Liver (tissue), 9 donors: ENCODE results near the gene MNAT1. TPM values are rescaled to one million over a fixed set of nuclear protein-coding genes. Genes with fewer than 3 reads are reported as not detected.

Experiments
- DNase-seq: peaks from one replicate; pipeline ENCODE4 v3.0.0-alpha.2; 2017; ENCODE audit warnings: low spot score
- H3K27ac ChIP-seq, 2 donors: one replicate each; pipeline ENCODE4 v1.7.0; 2013; ENCODE audit warnings: inconsistent platforms in 2 of 2, low read length in 2 of 2, control low read depth in 1 of 2, low read depth in 1 of 2, mild to moderate bottlenecking in 1 of 2
- H3K27me3 ChIP-seq, 4 donors: one replicate each; pipeline versions ENCODE4 v1.6.1 to v1.7.0; 2013; ENCODE audit warnings: low read length in 3 of 4, inconsistent platforms in 1 of 4, mild to moderate bottlenecking in 1 of 4, moderate library complexity in 1 of 4; ENCODE audit not compliant: control insufficient read depth in 4 of 4, insufficient read depth in 4 of 4
- H3K36me3 ChIP-seq, 4 donors: one replicate each; pipeline versions ENCODE4 v1.6.1 to v1.7.0; 2013; ENCODE audit warnings: low read length in 3 of 4, mild to moderate bottlenecking in 3 of 4, low read depth in 1 of 4, moderate library complexity in 1 of 4; ENCODE audit not compliant: control insufficient read depth in 4 of 4, insufficient read depth in 3 of 4
- H3K4me1 ChIP-seq, 4 donors: one replicate each; pipeline versions ENCODE4 v1.6.1 to v1.7.0; 2013; ENCODE audit warnings: low read length in 3 of 4, mild to moderate bottlenecking in 3 of 4, moderate library complexity in 1 of 4; ENCODE audit not compliant: control insufficient read depth in 4 of 4, insufficient read depth in 4 of 4
- H3K4me3 ChIP-seq, 3 donors: one replicate each; pipeline versions ENCODE4 v1.6.1 to v1.7.0; 2013; ENCODE audit warnings: low read length in 3 of 3, control low read depth in 1 of 3, low read depth in 1 of 3, mild to moderate bottlenecking in 1 of 3
- H3K9ac ChIP-seq, 2 donors: one replicate each; pipeline ENCODE4 v1.7.0; 2013; ENCODE audit warnings: low read length in 2 of 2, mild to moderate bottlenecking in 2 of 2, moderate library complexity in 2 of 2, control low read depth in 1 of 2, low read depth in 1 of 2
- H3K9me3 ChIP-seq, 4 donors: one replicate each; pipeline versions ENCODE4 v1.6.1 to v1.7.0; 2013; ENCODE audit warnings: low read length in 3 of 4; ENCODE audit not compliant: control insufficient read depth in 4 of 4
- EGR1 ChIP-seq, 2 donors: IDR thresholded peaks; 2 replicates each; pipeline ENCODE4 v1.6.1; 2016 to 2018; ENCODE audit warnings: antibody characterized with exemption in 2 of 2, low read depth in 2 of 2
- FOXA1 ChIP-seq: IDR thresholded peaks from 2 replicates; pipeline ENCODE4 v1.6.1; 2016; ENCODE audit warnings: antibody characterized with exemption
- FOXA2 ChIP-seq: IDR thresholded peaks from 2 replicates; pipeline ENCODE4 v1.6.1; 2016; ENCODE audit warnings: antibody characterized with exemption
- GABPA ChIP-seq, 2 donors: IDR thresholded peaks in 1 of 2; conservative IDR thresholded peaks in 1 of 2; 2 replicates each; pipeline ENCODE4 v1.6.1; 2016; ENCODE audit warnings: antibody characterized with exemption in 2 of 2, mild to moderate bottlenecking in 1 of 2, moderate library complexity in 1 of 2
- HNF4A ChIP-seq, 2 donors: conservative IDR thresholded peaks; 2 replicates each; pipeline ENCODE4 v1.6.1; 2016; ENCODE audit warnings: antibody characterized with exemption in 2 of 2, mild to moderate bottlenecking in 2 of 2
- HNF4G ChIP-seq: IDR thresholded peaks from 2 replicates; pipeline ENCODE4 v1.6.1; 2016; ENCODE audit warnings: antibody characterized with exemption
- JUND ChIP-seq, 2 donors: IDR thresholded peaks; 2 replicates each; pipeline ENCODE4 v1.6.1; 2016; ENCODE audit warnings: antibody characterized with exemption in 2 of 2
- MAX ChIP-seq: IDR thresholded peaks from 2 replicates; pipeline ENCODE4 v1.6.1; 2016; ENCODE audit warnings: antibody characterized with exemption
- NR2F2 ChIP-seq: IDR thresholded peaks from 2 replicates; pipeline ENCODE4 v1.6.1; 2016; ENCODE audit warnings: antibody characterized with exemption
- RAD21 ChIP-seq, 2 donors: IDR thresholded peaks; 2 replicates each; pipeline ENCODE4 v1.6.1; 2016; ENCODE audit warnings: antibody characterized with exemption in 2 of 2, mild to moderate bottlenecking in 2 of 2
- RXRA ChIP-seq, 2 donors: IDR thresholded peaks; 2 replicates each; pipeline ENCODE4 v1.6.1; 2017 to 2018; ENCODE audit warnings: antibody characterized with exemption in 2 of 2, mild to moderate bottlenecking in 1 of 2
- SP1 ChIP-seq: IDR thresholded peaks from 2 replicates; pipeline ENCODE4 v1.6.1; 2018; ENCODE audit warnings: antibody characterized with exemption, mild to moderate bottlenecking
- TAF1 ChIP-seq: conservative IDR thresholded peaks from 2 replicates; pipeline ENCODE4 v1.6.1; 2016; ENCODE audit warnings: antibody characterized with exemption, mild to moderate bottlenecking
- YY1 ChIP-seq: IDR thresholded peaks from 2 replicates; pipeline ENCODE4 v1.6.1; 2016; ENCODE audit warnings: antibody characterized with exemption, mild to moderate bottlenecking
- ZBTB33 ChIP-seq: IDR thresholded peaks from 2 replicates; pipeline ENCODE4 v1.6.1; 2016; ENCODE audit warnings: antibody characterized with exemption
- WGBS: extraction: QIAGEN DNeasy Blood & Tissue Kit; methylation state at CpG from one replicate; pipeline ENCODE4 v1.1.7; 2013; 5-methylcytosine and 5-hydroxymethylcytosine counted together
- polyA plus RNA-seq, 2 donors: library from polyadenylated mRNA; stranded (reverse) in 1 of 2; unstranded in 1 of 2; fragments of 200-250 nt in 1 of 2; fragments of >200 nt in 1 of 2; fragmentation: Nextera tagmentation in 1 of 2; extraction: Ambion mirVana in 1 of 2; gene quantifications; one replicate each; pipeline versions ENCODE4 v1.2.1 to v1.2.3, GENCODE V29; 2013 to 2015
- total RNA-seq, 2 donors: library from RNA; depleted of rRNA; stranded (reverse); fragments of >200 nt; gene quantifications; one replicate each; pipeline ENCODE4 v1.2.3, GENCODE V29; 2014
- TF ChIP-seq, protein P1 (sequence below): fragments of 150-350 bp; IDR thresholded peaks from 2 replicates; pipeline ENCODE4 v1.5.1; 2017; ENCODE audit warnings: improper control_type of control experiment, low read depth, low read length; ENCODE audit not compliant: missing input control
- TF ChIP-seq, protein P2 (sequence below): IDR thresholded peaks from 2 replicates; pipeline ENCODE4 v1.6.1; 2016; ENCODE audit warnings: antibody characterized with exemption
- TF ChIP-seq, protein P3 (sequence below): IDR thresholded peaks from 2 replicates; pipeline ENCODE4 v1.6.1; 2016; ENCODE audit warnings: antibody characterized with exemption, mild to moderate bottlenecking
- donor health status: healthy.
- donor health status: healthy.
- donor health status: healthy.
- donor health status: healthy.
- donor health status: healthy.

Gene MNAT1
- total and polyA plus RNA-seq, 4 donors, result 8.9 to 18.5 (median 14.6) TPM

DNA sequence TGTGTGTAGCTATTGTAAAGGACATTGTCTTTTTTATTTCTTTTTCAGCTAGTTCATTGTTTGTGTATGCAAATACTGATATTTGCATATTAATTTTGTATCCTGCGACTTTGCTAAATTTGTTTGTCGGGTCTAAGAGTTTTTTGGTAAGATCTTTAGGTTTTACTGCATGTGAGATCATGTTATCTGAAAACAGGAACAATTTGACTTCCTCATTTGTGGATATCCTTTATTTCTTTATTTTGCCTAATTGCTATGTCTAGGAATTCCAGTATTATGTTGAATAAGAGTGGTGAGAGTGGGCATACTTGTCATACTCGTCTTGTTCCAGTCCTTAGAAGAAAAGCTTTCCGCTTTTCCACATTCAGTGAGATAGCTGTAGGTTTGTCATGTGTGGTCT lies 39.2 kb upstream of the MNAT1 start:
- Histone ChIP-seq H3K9ac (no peak overlapping the region), H3K36me3 (no peaks in the 10 kb centered on the region), H3K27ac (no peak overlapping the region), H3K4me1 (peaks cover 0 to 14% (median 8%) of the 10 kb centered on the region in 4 donors), H3K27me3 (no peaks in the 10 kb centered on the region), H3K4me3 (no peak overlapping the region), H3K9me3 (peaks cover 0 to 2% (median 0%) of the 10 kb centered on the region in 4 donors)
- TF ChIP-seq HNF4G, result no peak
- TF ChIP-seq FOXA1, result no peak
- TF ChIP-seq YY1, result no peak
- 86% methylated on average over 4 of the region's 4 CpGs for WGBS
- DNase-seq, result no peak

- TF ChIP-seq HNF4G (no peak), RAD21 (IDR thresholded peaks at IDR 0.05) (no peak), RXRA (IDR thresholded peaks at IDR 0.05) (no peak), JUND (IDR thresholded peaks at IDR 0.05) (no peak), FOXA1 (no peak), YY1 (no peak), FOXA2 (no peak), EGR1 (IDR thresholded peaks at IDR 0.05; ENCODE audit: low read depth in 2 of 2) (no peak), GABPA (IDR thresholded peaks at IDR 0.05 in 1 of 2, conservative IDR thresholded peaks at IDR 0.05 in 1 of 2) (no peak), MAX (no peak), HNF4A (conservative IDR thresholded peaks at IDR 0.05) (no peak), TAF1 (no peak), ZBTB33 (no peak), NR2F2 (no peak), SP1 (no peak)
- TF ChIP-seq, protein P1, sequence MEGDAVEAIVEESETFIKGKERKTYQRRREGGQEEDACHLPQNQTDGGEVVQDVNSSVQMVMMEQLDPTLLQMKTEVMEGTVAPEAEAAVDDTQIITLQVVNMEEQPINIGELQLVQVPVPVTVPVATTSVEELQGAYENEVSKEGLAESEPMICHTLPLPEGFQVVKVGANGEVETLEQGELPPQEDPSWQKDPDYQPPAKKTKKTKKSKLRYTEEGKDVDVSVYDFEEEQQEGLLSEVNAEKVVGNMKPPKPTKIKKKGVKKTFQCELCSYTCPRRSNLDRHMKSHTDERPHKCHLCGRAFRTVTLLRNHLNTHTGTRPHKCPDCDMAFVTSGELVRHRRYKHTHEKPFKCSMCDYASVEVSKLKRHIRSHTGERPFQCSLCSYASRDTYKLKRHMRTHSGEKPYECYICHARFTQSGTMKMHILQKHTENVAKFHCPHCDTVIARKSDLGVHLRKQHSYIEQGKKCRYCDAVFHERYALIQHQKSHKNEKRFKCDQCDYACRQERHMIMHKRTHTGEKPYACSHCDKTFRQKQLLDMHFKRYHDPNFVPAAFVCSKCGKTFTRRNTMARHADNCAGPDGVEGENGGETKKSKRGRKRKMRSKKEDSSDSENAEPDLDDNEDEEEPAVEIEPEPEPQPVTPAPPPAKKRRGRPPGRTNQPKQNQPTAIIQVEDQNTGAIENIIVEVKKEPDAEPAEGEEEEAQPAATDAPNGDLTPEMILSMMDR, result no peak
- TF ChIP-seq, protein P2, sequence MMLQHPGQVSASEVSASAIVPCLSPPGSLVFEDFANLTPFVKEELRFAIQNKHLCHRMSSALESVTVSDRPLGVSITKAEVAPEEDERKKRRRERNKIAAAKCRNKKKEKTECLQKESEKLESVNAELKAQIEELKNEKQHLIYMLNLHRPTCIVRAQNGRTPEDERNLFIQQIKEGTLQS, result no peak
- TF ChIP-seq, protein P3, sequence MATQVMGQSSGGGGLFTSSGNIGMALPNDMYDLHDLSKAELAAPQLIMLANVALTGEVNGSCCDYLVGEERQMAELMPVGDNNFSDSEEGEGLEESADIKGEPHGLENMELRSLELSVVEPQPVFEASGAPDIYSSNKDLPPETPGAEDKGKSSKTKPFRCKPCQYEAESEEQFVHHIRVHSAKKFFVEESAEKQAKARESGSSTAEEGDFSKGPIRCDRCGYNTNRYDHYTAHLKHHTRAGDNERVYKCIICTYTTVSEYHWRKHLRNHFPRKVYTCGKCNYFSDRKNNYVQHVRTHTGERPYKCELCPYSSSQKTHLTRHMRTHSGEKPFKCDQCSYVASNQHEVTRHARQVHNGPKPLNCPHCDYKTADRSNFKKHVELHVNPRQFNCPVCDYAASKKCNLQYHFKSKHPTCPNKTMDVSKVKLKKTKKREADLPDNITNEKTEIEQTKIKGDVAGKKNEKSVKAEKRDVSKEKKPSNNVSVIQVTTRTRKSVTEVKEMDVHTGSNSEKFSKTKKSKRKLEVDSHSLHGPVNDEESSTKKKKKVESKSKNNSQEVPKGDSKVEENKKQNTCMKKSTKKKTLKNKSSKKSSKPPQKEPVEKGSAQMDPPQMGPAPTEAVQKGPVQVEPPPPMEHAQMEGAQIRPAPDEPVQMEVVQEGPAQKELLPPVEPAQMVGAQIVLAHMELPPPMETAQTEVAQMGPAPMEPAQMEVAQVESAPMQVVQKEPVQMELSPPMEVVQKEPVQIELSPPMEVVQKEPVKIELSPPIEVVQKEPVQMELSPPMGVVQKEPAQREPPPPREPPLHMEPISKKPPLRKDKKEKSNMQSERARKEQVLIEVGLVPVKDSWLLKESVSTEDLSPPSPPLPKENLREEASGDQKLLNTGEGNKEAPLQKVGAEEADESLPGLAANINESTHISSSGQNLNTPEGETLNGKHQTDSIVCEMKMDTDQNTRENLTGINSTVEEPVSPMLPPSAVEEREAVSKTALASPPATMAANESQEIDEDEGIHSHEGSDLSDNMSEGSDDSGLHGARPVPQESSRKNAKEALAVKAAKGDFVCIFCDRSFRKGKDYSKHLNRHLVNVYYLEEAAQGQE, result no peak
- WGBS, result 90% methylated on average over 3 of the region's 3 CpGs
Observed at GRCh38 chr14:60700598-60700997, 34.0 kb upstream of the MNAT1 start.

More at GRCh38 chr14:60700598-60700997, 34.0 kb upstream of the MNAT1 start:
- Histone ChIP-seq H3K27ac (no peak overlapping the region), H3K4me1 (no peaks in the 10 kb centered on the region), H3K4me3 (no peak overlapping the region), H3K9me3 (peaks cover 0 to 7% (median 2%) of the 10 kb centered on the region in 4 donors), H3K36me3 (no peaks in the 10 kb centered on the region), H3K27me3 (peaks cover 0 to 2% (median 0%) of the 10 kb centered on the region in 4 donors), H3K9ac (no peak overlapping the region)
- DNase-seq, result no peak
